Measurements from ENCODE around the gene ATXN1.

Gene ATXN1

DNA sequence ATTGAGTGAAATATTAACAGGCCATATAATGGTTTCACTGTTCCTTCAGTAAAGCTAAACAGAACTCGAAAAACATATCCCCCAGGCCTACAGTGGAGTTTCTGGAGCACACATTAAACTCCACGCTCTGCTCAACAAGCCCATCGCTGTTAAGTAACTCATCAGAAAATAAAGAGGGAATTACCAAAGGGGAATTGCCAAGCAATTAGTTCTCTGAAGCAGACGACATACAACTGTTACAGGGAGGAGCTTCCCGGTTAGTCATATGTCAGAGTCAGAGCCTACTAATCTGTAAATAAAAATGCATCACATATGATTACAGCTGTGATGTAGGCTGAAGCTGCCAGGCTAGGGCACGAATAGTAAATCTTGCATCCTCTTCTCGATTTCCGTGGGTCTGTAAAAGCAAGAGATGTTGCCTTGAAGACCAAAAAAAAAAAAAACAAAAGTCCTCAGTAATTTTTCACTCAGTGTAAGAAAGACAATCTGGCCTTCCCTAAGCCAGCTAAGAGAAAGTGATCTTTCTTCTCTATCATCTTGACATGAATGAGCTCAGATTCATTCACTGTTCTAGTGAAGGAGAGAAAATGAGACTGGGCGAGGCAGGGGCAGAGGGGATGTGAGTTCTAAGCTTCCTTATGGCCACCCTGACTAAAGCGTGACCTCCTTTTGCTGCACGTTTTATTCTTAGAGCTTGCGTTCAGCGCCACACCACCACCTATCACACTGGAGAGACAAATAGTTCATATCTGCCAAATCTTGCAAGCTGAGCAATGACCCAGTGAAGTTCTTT, 13.8 kb downstream of the ATXN1 start:
- no peak overlapping the region for H3K27ac Mint-ChIP-seq
- no peaks in the 10 kb centered on the region for H3K9me3 Mint-ChIP-seq (ENCODE audit: low read depth)
- no peak overlapping the region for H3K4me3 Mint-ChIP-seq
- H3K4me1 Mint-ChIP-seq (ENCODE audit: low read depth) = peaks cover 66% of the 10 kb centered on the region
- no peaks in the 10 kb centered on the region for H3K27me3 Mint-ChIP-seq
- peaks cover 22% of the 10 kb centered on the region for H3K36me3 Mint-ChIP-seq

DNA sequence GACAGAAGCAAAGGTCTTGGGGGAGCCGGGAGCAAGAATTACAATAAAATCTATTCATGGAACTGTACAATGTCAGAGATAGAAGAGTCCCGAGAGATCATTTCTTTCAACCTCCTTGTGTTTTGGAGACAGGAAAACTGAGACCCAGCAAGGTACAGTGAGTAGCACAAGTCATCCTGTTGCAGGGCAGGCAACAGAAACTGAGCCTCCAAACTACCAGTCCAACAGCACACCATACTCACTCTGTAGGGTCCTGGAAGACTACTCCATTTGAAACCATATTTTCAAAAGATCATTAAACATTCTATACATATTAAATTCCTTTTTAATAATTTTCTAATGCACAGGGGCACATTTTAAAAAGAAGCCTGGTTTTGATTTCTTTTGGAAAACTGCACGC, 14.4 kb downstream of the ATXN1 start:
- Mint-ChIP-seq H3K4me3 (no peak overlapping the region), H3K27me3 (no peaks in the 10 kb centered on the region), H3K27ac (no peak overlapping the region), H3K36me3 (peaks cover 21% of the 10 kb centered on the region), H3K4me1 (ENCODE audit: low read depth) (peaks cover 70% of the 10 kb centered on the region), H3K9me3 (ENCODE audit: low read depth) (no peaks in the 10 kb centered on the region)

DNA sequence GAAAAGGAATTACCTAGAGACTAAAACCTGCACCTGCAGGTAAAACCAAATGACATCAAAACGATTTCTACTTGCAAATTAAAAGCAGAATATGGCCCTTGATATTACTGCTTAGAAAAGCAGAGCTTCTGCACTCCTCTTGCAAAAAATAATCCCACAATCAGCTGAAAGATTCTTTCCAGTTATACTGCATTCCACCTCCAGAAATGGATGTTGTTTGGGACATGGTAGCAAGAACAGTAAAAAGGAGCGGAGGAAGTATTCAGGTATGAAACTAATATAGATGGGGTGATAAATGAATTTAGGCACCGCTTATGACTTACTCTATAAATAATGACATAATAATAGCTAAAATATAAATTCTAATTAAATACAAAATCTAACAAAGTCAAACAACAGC, 14.9 kb downstream of the ATXN1 start:
- Mint-ChIP-seq H3K9me3 (ENCODE audit: low read depth) (no peaks in the 10 kb centered on the region), H3K36me3 (peaks cover 20% of the 10 kb centered on the region), H3K4me3 (no peak overlapping the region), H3K27ac (no peak overlapping the region), H3K27me3 (no peaks in the 10 kb centered on the region), H3K4me1 (ENCODE audit: low read depth) (peaks cover 72% of the 10 kb centered on the region)

DNA sequence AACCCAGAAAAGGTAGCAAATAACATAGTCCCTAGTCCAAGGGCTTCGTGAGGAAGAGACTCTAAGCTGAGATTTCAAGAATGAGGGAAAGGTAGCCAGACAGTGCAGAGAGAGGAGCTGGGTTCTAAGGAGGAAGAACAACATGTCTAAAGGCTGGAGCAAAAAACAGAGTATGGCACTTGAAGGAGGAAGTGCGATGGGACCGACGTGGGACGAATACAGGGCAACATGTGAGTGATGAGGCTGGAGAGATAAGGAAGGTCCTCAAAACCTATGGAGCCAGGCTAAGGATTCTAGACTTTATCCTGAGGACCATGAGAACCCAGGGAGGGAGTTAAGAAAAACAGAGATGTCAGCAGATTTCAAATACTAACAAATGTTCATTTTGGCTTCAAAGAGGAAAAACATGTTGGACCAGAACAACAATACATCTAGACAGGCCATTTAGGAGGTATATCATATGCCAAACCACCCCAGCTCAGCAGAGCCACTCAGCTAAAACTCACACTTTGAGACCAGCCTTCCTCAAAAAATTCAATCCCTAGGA, 17.5 kb downstream of the ATXN1 start:
- peaks cover 22% of the 10 kb centered on the region for H3K36me3 Mint-ChIP-seq
- H3K9me3 Mint-ChIP-seq (ENCODE audit: low read depth) = no peaks in the 10 kb centered on the region
- H3K27ac Mint-ChIP-seq = peak overlapping the region; percentile 46
- no peak overlapping the region for H3K4me3 Mint-ChIP-seq
- peaks cover 67% of the 10 kb centered on the region for H3K4me1 Mint-ChIP-seq (ENCODE audit: low read depth)
- no peaks in the 10 kb centered on the region for H3K27me3 Mint-ChIP-seq

DNA sequence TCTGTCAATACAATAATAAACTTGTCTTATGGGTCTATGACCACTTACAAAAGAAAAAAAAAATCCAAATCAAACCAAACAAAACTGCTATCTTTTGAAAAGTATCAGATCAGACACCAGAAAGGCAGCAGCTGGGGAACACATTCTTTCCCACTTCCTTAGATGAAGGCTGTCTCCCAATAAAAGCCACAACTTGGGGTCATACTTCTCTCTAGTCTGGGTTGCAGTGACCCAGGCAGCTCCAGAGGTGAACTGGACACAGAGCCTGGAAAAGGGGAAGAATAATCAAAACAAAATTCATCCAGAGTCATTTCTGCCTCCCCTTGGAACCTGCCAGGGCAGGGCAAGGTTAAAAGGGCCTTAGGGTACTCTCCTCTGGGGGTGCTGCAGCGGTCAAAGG, 19.1 kb downstream of the ATXN1 start:
- Mint-ChIP-seq H3K27ac (no peak overlapping the region), H3K27me3 (no peaks in the 10 kb centered on the region), H3K9me3 (ENCODE audit: low read depth) (no peaks in the 10 kb centered on the region), H3K36me3 (peaks cover 24% of the 10 kb centered on the region), H3K4me3 (no peak overlapping the region), H3K4me1 (ENCODE audit: low read depth) (peaks cover 64% of the 10 kb centered on the region)

DNA sequence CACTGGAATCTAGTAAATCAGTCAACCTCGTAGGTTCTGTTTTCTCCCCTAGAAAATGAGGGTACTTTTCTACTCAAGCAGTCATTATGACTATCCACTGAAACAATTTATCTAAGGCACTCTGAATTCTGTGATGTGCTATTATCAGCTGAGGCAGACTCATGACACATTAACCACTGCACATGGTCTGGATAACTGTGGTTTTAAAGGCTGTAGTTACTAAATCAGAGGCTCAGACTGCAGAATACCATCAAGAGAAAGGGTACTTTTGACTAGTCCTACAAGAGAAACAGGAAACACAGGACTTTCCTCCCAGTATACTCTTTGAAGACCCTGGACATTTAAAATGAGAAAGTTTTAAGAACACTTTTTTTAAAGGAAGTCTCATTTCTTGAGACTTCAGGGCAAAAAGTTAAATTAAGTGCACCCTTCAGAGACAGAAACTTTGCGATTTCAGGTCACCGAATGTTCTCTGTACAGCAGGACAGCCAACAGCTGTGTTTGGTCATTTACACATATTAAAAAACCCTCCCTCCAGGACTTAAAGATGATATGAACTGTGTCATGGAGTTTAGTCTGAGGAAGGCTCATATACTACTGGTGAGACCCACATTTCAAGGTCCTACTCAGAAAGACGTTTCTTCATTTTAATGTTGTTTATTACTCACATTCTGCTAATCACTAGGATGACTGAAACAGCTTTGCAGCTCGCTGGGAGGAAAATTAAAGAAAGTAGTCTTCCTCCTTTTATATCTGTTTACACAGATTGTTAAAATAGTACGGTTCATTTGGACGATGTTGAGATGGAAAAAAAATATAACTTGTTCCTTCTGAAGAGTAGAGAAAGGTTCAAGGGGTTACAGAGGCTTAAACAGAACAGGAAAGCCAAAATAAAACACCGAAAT, 19.9 kb downstream of the ATXN1 start:
- Mint-ChIP-seq H3K4me1 (ENCODE audit: low read depth) (peaks cover 64% of the 10 kb centered on the region), H3K27me3 (no peaks in the 10 kb centered on the region), H3K36me3 (peaks cover 24% of the 10 kb centered on the region), H3K9me3 (ENCODE audit: low read depth) (no peaks in the 10 kb centered on the region), H3K4me3 (no peak overlapping the region), H3K27ac (peak overlapping the region; percentile 70)

DNA sequence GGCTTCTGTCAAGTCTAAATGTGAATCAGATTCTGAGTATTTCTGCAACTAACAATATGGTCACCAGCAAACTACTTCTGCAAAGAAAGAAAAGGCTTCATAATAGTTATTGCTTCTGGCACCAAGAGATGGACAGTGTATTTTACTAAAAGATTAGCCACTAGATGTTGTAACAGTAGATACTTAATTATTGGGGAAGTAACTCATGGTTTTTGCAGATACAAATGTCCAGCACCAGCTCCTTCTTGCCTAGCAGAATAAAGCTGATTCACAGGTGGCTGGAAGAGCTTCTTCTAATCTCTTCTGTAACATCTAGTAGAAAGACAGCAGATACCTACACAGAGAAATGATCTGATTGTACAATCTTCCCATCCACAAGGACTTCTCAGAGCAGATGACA, 21.2 kb downstream of the ATXN1 start:
- Mint-ChIP-seq H3K9me3 (ENCODE audit: low read depth) (no peaks in the 10 kb centered on the region), H3K4me3 (no peak overlapping the region), H3K36me3 (peaks cover 24% of the 10 kb centered on the region), H3K27ac (peak overlapping the region; percentile 18), H3K4me1 (ENCODE audit: low read depth) (peaks cover 57% of the 10 kb centered on the region), H3K27me3 (no peaks in the 10 kb centered on the region)

DNA sequence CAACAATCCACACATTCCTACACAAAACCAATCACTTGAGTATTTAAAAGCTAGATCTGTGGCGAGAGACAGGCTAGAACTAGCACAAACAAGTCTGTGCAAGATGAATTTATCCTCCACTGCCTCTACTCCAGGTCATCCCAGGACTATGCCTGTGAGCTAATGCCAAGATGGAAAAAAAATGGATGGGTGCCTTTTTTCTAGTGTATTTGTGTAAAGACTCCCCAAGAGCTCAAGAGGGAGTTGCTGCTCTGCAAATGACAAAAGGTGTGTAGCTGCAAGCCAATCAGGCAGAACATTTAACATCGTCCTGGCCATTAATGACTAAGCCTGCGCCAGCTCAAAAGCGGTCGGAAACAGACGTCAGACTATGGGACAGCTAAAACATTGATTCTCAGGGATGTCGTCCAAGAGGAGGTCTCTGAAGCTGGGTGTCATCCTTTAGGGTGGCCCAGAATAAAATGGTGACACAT, 21.9 kb downstream of the ATXN1 start:
- peaks cover 24% of the 10 kb centered on the region for H3K36me3 Mint-ChIP-seq
- no peaks in the 10 kb centered on the region for H3K9me3 Mint-ChIP-seq (ENCODE audit: low read depth)
- peaks cover 52% of the 10 kb centered on the region for H3K4me1 Mint-ChIP-seq (ENCODE audit: low read depth)

DNA sequence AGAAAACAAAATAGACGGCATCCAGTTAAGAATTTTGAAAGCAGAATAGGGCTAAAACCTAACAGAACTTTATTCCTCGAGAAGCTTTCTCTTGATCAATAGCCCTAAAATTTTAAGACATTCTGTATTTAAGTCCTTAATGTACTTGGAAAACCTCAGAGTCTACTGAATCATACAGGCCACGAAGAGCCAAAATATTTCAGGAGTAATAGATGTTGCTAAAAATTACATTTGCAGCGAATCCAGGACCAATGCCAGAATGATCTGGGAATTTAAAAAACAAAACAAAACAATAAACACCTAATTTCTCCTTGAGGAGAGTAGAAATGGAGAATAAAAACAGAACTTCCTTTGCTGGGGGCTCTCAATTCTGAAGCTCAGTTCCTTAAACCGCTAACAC, 23.3 kb downstream of the ATXN1 start:
- Mint-ChIP-seq H3K27ac (no peak overlapping the region), H3K27me3 (no peaks in the 10 kb centered on the region), H3K36me3 (peaks cover 19% of the 10 kb centered on the region), H3K4me3 (no peak overlapping the region), H3K9me3 (ENCODE audit: low read depth) (no peaks in the 10 kb centered on the region), H3K4me1 (ENCODE audit: low read depth) (peaks cover 43% of the 10 kb centered on the region)

More for the DNA sequence above, 21.9 kb downstream of the ATXN1 start:
- Mint-ChIP-seq H3K27me3 (no peaks in the 10 kb centered on the region), H3K4me3 (no peak overlapping the region), H3K27ac (no peak overlapping the region)

DNA sequence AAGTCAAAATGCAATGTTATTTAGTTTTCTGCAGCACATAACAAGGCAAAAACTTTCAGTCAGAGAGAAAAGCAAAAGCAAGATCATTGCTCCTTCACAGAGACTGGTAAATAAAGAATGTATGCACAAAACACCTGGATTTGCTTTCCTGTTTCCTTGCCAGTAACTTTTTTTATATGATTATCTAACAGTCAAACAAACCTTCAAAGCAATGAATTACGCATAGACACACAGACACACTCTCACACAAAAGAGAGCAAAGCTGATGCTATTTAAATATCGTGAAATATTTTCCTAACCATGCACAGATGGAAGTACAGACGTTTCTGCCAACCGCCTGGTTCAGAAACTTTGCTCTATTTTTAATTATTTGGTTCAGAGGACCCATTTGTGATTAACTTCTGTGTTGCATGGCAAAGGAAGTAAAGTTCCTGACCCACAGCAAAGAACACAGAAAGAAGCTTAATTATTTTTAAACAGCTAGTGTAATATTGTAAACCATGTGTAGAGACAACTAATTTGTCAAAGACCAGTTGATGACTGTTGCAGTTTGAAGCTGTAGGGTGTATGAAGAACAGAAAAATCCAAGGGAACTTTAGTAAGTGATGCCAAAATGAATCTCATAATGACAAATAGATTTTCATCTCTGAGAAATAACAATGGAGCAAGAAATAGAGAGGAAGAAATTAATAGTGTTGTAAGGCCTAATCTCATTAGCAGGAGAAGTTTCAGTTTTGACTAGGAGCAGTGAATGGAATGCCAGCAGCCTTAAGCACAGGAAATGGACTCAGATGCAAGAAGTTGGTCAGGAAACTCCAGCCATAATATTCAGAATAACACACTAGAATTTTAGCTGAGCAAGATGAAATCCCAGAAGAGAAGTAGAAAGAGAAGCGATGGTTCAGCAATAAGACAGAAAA, 24.1 kb downstream of the ATXN1 start:
- Mint-ChIP-seq H3K27ac (peak overlapping the region; percentile 78), H3K4me3 (no peak overlapping the region), H3K27me3 (no peaks in the 10 kb centered on the region), H3K4me1 (ENCODE audit: low read depth) (peaks cover 43% of the 10 kb centered on the region), H3K9me3 (ENCODE audit: low read depth) (no peaks in the 10 kb centered on the region), H3K36me3 (peaks cover 18% of the 10 kb centered on the region)

DNA sequence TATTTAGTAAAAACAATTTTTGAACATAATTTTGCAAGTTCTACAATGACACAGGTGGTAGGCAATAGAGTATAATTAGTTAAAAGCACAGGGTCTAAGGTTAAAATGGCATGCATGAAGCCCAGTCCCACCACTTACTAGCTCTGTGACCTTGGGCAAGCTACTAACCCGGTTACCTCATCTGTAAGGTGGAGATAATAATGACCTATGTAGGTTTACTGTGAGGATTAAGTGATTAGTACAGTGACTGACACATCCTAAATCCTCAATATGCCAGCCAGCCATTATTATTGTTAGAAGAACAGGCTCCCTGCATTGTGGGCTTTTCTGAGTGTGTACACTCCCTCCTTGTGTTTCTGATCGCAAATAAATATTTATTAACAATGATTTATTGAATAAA, 26.2 kb downstream of the ATXN1 start:
- no peak overlapping the region for H3K4me3 Mint-ChIP-seq

DNA sequence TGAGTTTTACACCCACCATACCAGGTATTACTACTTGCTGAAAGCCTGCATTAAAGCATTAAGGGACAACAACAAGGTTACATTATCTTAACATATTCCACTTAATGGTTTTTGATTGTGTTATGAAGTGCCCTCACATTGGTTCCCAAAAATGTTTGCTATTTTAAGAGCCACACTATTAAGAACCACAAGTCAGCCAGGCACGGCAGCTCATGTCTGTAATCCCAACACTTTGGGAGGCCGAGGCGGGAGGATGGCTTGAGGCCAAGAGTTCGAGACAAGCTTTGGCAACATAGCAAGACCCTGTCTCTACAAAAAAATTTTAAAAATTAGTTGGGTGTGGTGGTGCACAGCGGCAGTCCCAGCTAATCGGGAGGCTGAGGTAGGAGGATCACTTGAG, 28.2 kb downstream of the ATXN1 start:
- no peaks in the 10 kb centered on the region for H3K27me3 Mint-ChIP-seq
- no peaks in the 10 kb centered on the region for H3K9me3 Mint-ChIP-seq (ENCODE audit: low read depth)
- no peak overlapping the region for H3K4me3 Mint-ChIP-seq
- peaks cover 19% of the 10 kb centered on the region for H3K36me3 Mint-ChIP-seq
- H3K4me1 Mint-ChIP-seq (ENCODE audit: low read depth) = peaks cover 54% of the 10 kb centered on the region
- peak overlapping the region; percentile 79 for H3K27ac Mint-ChIP-seq

More for the DNA sequence above, 26.2 kb downstream of the ATXN1 start:
- no peaks in the 10 kb centered on the region for H3K9me3 Mint-ChIP-seq (ENCODE audit: low read depth)
- H3K27ac Mint-ChIP-seq = no peak overlapping the region
- peaks cover 41% of the 10 kb centered on the region for H3K4me1 Mint-ChIP-seq (ENCODE audit: low read depth)
- peaks cover 18% of the 10 kb centered on the region for H3K36me3 Mint-ChIP-seq
- no peaks in the 10 kb centered on the region for H3K27me3 Mint-ChIP-seq

DNA sequence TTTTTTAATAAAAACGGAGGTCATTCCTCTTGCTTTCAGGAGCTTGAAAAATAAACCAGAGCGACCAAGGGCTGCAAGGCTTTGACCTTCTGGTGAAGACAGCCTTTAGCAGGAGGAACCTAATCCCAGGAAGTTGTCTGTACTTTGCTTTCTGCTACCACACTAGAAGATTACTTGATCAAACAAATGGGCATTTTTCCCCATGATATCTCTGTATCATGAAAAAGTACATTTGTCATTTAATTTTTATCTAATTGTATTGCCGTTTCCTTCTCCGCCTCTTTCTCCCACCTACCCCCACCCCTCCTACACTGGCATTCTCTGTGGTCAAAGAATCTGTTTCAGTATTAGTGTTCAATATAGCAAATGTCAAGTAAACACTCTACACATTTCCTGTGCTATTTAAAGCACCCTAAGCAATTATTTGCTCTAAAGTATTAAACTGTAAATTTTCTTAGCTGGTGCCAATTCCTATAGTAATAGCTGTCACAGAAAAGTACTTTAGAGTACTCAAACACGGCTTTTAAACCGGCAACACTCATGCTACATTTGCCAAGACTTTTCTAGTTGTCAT, 29.7 kb downstream of the ATXN1 start:
- H3K36me3 Mint-ChIP-seq = peaks cover 17% of the 10 kb centered on the region
- peaks cover 51% of the 10 kb centered on the region for H3K4me1 Mint-ChIP-seq (ENCODE audit: low read depth)
- H3K27ac Mint-ChIP-seq = peak overlapping the region; percentile 79
- H3K4me3 Mint-ChIP-seq = peak overlapping the region; percentile 70
- H3K9me3 Mint-ChIP-seq (ENCODE audit: low read depth) = no peaks in the 10 kb centered on the region
- no peaks in the 10 kb centered on the region for H3K27me3 Mint-ChIP-seq

Data from activated naive CD8-positive, alpha-beta T cell (primary cell).